ENCODE data around the gene HECW1. TPM values are rescaled to one million over a fixed set of nuclear protein-coding genes. Genes with fewer than 3 reads are reported as not detected.
A peak's percentile ranks its signal among the peaks of the same experiment; 100 is the strongest.

The HECW1 gene
- total RNA-seq, 3 donors from 2014 or later: 0.48 to 1.9 (median 0.66) TPM

- Histone ChIP-seq H3K27me3 (peaks cover 5 to 52% of the 10 kb centered on the region in 2 donors), H3K9me3 (no peaks in the 10 kb centered on the region), H3K4me3 (peak overlapping the region in 2 of 3 donors; percentile 56 to 69), H3K36me3 (no peaks in the 10 kb centered on the region), H3K4me1 (no peaks in the 10 kb centered on the region), H3K27ac (no peak overlapping the region)
- TF ChIP-seq POLR2AphosphoS5 (IDR thresholded peaks at IDR 0.05): no peak
- TF ChIP-seq POLR2A (IDR thresholded peaks at IDR 0.05): no peak
- no peak for TF ChIP-seq CTCF (IDR thresholded peaks at IDR 0.05)
- DNase-seq (ENCODE audit: low spot score in 2 of 2): no peak
- intact Hi-C loops (cut with DNase I; ENCODE audit: low total_unique reads): no loop called here
Observed at GRCh38 chr7:43111630-43112458, 603 bp upstream of the HECW1 start.

- H3K36me3 ChIP-seq: no peaks in the 10 kb centered on the region
- no peaks in the 10 kb centered on the region for H3K4me1 ChIP-seq
- no peak for DNase-seq (ENCODE audit: low spot score in 2 of 2)
- H3K27me3 ChIP-seq: peaks cover 5 to 64% of the 10 kb centered on the region in 2 donors
- no peak for TF ChIP-seq CTCF (IDR thresholded peaks at IDR 0.05)
- no peak for TF ChIP-seq POLR2A (IDR thresholded peaks at IDR 0.05)
- TF ChIP-seq POLR2AphosphoS5 (IDR thresholded peaks at IDR 0.05): no peak
- peak overlapping the region; percentile 32 to 69 (median 56) for H3K4me3 ChIP-seq
- H3K9me3 ChIP-seq: no peaks in the 10 kb centered on the region
- intact Hi-C loops (cut with DNase I; ENCODE audit: low total_unique reads): no loop called here
- H3K27ac ChIP-seq: no peak overlapping the region
Observed at GRCh38 chr7:43112941-43113621, 634 bp downstream of the HECW1 start.

GRCh38 chr7:43113622-43114457, 1.4 kb downstream of the HECW1 start:
- Histone ChIP-seq H3K27ac (no peak overlapping the region), H3K27me3 (peaks cover 5 to 64% of the 10 kb centered on the region in 2 donors), H3K4me3 (peak overlapping the region; percentile 32 to 69 (median 56)), H3K36me3 (no peaks in the 10 kb centered on the region), H3K9me3 (no peaks in the 10 kb centered on the region), H3K4me1 (no peaks in the 10 kb centered on the region)
- no peak for TF ChIP-seq POLR2A (IDR thresholded peaks at IDR 0.05)
- intact Hi-C loops (cut with DNase I; ENCODE audit: low total_unique reads): no loop called here
- DNase-seq (ENCODE audit: low spot score in 2 of 2): no peak

- DNase-seq (ENCODE audit: low spot score in 2 of 2): no peak
- H3K4me3 ChIP-seq: peak overlapping the region in 1 of 3 donors; percentile 69
- intact Hi-C loops (cut with DNase I; ENCODE audit: low total_unique reads): no loop called here
- TF ChIP-seq POLR2A (IDR thresholded peaks at IDR 0.05) (no peak), CTCF (IDR thresholded peaks at IDR 0.05) (no peak), POLR2AphosphoS5 (IDR thresholded peaks at IDR 0.05) (no peak)
- H3K9me3 ChIP-seq: no peaks in the 10 kb centered on the region
- no peaks in the 10 kb centered on the region for H3K36me3 ChIP-seq
- no peak overlapping the region for H3K27ac ChIP-seq
- H3K27me3 ChIP-seq: peaks cover 5 to 69% of the 10 kb centered on the region in 2 donors
- no peaks in the 10 kb centered on the region for H3K4me1 ChIP-seq
Observed at GRCh38 chr7:43114458-43114780, 2.0 kb downstream of the HECW1 start.

GRCh38 chr7:43116451-43116850, 4.0 kb downstream of the HECW1 start:
- H3K27ac ChIP-seq: no peak overlapping the region
- TF ChIP-seq CTCF (IDR thresholded peaks at IDR 0.05) (no peak), POLR2AphosphoS5 (IDR thresholded peaks at IDR 0.05) (no peak), POLR2A (IDR thresholded peaks at IDR 0.05) (no peak)
- intact Hi-C loops (cut with DNase I; ENCODE audit: low total_unique reads): no loop called here
- no peak overlapping the region for H3K4me3 ChIP-seq
- DNase-seq (ENCODE audit: low spot score in 2 of 2): no peak
- no peaks in the 10 kb centered on the region for H3K9me3 ChIP-seq
- H3K4me1 ChIP-seq: no peaks in the 10 kb centered on the region
- no peaks in the 10 kb centered on the region for H3K36me3 ChIP-seq
- H3K27me3 ChIP-seq: peaks cover 5 to 83% of the 10 kb centered on the region in 2 donors

Data from breast epithelium (tissue), 4 donors.